Activated CD8-positive, alpha-beta memory T cell treated with anti-CD3 and anti-CD28 coated beads for 48 hours (primary cell): ENCODE data around the gene SLC30A7.

Experiments
- DNase-seq, 3 experiments: peaks; one replicate each; pipeline ENCODE4 v3.0.0-alpha.2; 2020; ENCODE audit warnings: low read depth in 2 of 3, low spot score in 2 of 3

SLC30A7 gene

GRCh38 chr1:101025283-101025656 lies 129.4 kb downstream of the SLC30A7 start:
- no peak for DNase-seq

DNA sequence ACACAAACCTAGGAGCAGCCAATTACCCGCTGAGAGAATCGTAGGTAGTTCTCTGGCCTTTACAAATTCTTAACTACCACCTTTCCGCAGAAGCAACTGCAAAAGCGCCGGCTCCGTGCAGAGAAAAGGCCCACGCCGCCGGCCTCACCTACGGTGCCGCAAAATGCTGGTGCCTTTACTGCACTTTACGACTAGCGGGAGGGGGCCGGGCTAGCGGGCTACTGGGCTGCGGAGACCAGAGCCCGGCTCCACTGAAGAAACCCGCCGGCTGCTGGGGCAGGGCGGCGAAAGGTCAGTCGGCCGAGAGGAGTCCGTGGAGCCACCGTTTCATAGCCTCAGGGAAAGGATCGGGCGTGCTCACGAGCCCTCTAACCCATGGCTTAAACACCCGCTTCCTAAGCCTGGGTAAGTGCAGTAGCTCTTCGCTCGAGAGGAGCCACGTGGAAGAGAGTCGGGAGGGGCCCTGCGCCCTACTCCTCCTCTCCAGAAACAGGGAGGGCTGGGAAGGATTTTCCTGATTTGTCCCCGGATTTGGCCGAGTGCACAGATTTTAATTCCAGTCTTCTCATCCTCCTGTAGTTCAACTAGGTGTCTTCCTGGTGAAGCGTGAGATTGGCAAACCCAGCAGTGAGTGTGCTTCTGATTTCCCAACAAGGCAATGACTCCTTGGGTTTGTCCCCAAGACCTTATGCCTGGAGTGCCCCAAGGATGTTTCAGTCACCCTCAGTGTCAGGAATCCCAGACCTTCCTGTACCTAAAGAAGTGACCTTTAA lies 130.0 kb downstream of the SLC30A7 start, which contains the start of gene DPH5:
Gene DPH5, minus strand, starts transcription at position 128 of the 773 bp plus-strand sequence. CDS start 341 bp downstream, outside the sequence.
- DNase-seq: peak; percentile 68 to 83 (median 77)

- DNase-seq: no peak
Measured at GRCh38 chr1:101026430-101026788, 130.5 kb downstream of the SLC30A7 start.

- DNase-seq: no peak
Measured at GRCh38 chr1:101027194-101027772, 131.4 kb downstream of the SLC30A7 start.

DNA sequence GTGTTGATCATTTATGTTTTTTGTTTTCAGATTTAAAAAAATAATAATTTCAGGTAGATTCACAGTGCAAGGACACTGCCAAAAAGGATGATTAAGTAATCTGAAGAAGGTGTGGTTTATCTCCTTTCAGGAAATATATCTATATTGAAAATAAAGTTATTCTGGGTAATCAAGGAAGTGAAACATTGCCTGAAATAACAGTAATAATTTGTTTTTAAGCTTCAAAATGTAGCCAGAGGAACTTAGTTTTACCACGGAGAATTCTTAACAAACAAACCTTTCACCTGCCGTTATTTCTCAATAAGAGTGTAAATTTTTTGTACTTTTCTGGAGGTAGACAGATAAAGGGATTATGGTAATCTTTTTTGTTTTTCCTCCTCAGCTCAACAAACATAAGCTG lies 132.6 kb downstream of the SLC30A7 start:
- no peak for DNase-seq

DNA sequence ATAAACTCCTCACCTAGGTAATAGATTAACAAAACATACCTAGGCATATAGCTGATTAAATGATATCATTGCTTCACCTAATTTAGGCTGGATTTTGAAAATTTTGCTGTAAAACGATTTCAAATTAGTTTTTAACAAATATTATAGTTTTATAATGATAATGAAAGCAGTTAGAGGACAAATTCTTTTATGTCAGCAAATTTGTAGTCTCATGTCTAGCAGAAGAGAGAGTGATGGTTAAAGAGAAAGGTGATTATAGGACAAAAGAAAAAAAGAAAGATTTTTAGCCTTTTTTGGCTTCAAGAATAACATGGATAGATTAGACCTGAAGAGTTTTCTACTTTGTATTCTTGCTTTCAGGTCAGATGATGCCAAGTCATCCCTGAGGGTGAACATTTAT lies 133.3 kb downstream of the SLC30A7 start:
- no peak for DNase-seq

DNA sequence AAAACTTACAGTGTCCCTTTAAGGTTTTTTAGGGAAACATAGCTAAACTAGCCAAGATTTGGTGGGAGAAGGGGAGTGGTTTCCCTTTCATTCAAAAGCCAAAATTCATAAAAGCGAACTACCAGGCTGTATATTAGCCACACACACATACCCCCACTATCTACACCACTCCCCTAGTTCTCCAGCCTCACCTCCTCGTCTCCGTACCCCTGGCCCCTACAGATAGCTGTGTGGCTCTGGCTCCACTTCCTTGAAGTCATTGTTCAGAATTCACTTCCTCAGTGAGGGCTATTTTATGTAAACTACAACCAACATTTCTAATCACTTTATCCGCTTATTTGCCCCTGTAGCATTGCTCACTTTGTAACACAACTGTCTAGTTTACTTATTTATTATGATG lies 135.0 kb downstream of the SLC30A7 start:
- no peak for DNase-seq
